Measurements from ENCODE around the gene TSPAN31. TPM values are rescaled to one million over a fixed set of nuclear protein-coding genes. Genes with fewer than 3 reads are reported as not detected.
"Not testable (repeated sequence)": the region's sequence is repeated elsewhere in the genome, so short reads cannot be mapped to it uniquely, and the experiment has no call there.

Gene TSPAN31
- polyA plus RNA-seq, 1 donor (not counting 4 experiments of a cell fraction or from before 2014, with no cell fraction given) = 47.7 TPM

DNA sequence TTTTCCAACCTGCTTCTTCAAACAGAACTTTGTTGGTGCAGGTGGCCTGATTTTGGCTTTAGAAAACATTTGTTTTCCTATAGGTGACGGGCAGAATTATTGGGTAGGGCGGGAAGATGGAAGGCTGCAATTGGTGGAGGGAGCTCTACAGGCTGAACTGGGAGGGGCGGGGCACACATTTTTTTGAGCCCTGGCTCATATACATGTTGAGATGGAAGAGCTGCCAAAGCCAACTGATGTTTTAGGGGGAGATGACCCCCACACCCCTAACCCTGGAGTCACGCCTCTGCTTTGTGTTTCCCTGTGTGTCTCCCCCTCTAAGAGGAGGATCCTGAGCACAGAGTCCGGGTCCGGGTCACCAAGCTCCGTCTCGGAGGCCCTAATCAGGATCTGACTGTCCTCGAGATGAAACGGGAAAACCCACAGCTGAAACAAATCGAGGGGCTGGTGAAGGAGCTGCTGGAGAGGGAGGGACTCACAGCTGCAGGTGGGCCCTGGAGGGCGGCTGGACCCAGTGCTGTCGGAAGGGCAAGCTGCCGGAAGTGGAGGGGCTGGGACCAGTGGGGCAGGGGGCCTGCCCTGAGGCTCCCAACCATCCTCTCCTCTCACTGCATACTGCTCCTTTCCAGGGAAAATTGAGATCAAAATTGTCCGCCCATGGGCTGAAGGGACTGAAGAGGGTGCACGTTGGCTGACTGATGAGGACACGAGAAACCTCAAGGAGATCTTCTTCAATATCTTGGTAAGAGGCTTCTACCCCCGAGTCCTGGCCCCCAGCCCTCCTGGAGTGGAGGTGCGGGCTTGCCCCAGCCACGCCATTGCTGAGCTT, 24.8 kb upstream of the TSPAN31 start:
- no peak for DNase-seq (ENCODE audit: low read depth, low spot score)
- no peaks in the 10 kb centered on the region for H3K9me1 ChIP-seq (ENCODE audit: control insufficient read depth, extremely low read depth, insufficient read depth, low read length)
- no peak for FAIRE-seq
- H2AFZ ChIP-seq (ENCODE audit: control insufficient read depth, low read length) = no peak overlapping the region
- dilution Hi-C loops (cut with MboI; ENCODE audit: extremely low pct_ligation_motif_present, low sequenced_read_pairs) = no loop called here
- no peaks in the 10 kb centered on the region for H3K27me3 ChIP-seq (ENCODE audit: control insufficient read depth, extremely low read depth, insufficient read depth, low read length)
- H3K4me1 ChIP-seq (ENCODE audit: control insufficient read depth, extremely low read depth, insufficient read depth, low read length) = no peaks in the 10 kb centered on the region
- peaks cover 5 to 16% of the 10 kb centered on the region in 2 experiments for H3K36me3 ChIP-seq (ENCODE audit: control insufficient read depth in 2 of 2, extremely low read depth in 1 of 2, insufficient read depth in 2 of 2, low read length in 2 of 2)
- H3K4me2 ChIP-seq (ENCODE audit: control insufficient read depth, extremely low read depth, insufficient read depth, low read depth, low read length) = no peak overlapping the region
- H3K27ac ChIP-seq (ENCODE audit: control insufficient read depth, insufficient read depth, low read length) = no peak overlapping the region
- H4K20me1 ChIP-seq (ENCODE audit: control insufficient read depth, extremely low read depth, insufficient read depth, low read length) = no peaks in the 10 kb centered on the region
- H3K79me2 ChIP-seq (ENCODE audit: control insufficient read depth, insufficient read depth, low read length) = no peaks in the 10 kb centered on the region
- no peak overlapping the region for H3K4me3 ChIP-seq (ENCODE audit: control insufficient read depth in 2 of 3, extremely low read depth in 1 of 3, insufficient read depth in 2 of 3, low read depth in 1 of 3, low read length in 3 of 3)
- no peaks in the 10 kb centered on the region for H3K9me3 ChIP-seq (ENCODE audit: control insufficient read depth, low read depth, low read length)
- no peak for TF ChIP-seq EZH2 (IDR thresholded peaks at IDR 0.05; ENCODE audit: low read length)
- TF ChIP-seq, protein P1, sequence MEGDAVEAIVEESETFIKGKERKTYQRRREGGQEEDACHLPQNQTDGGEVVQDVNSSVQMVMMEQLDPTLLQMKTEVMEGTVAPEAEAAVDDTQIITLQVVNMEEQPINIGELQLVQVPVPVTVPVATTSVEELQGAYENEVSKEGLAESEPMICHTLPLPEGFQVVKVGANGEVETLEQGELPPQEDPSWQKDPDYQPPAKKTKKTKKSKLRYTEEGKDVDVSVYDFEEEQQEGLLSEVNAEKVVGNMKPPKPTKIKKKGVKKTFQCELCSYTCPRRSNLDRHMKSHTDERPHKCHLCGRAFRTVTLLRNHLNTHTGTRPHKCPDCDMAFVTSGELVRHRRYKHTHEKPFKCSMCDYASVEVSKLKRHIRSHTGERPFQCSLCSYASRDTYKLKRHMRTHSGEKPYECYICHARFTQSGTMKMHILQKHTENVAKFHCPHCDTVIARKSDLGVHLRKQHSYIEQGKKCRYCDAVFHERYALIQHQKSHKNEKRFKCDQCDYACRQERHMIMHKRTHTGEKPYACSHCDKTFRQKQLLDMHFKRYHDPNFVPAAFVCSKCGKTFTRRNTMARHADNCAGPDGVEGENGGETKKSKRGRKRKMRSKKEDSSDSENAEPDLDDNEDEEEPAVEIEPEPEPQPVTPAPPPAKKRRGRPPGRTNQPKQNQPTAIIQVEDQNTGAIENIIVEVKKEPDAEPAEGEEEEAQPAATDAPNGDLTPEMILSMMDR (optimal IDR thresholded peaks at IDR 0.05 in 1 of 3, IDR thresholded peaks at IDR 0.05 in 1 of 3, conservative IDR thresholded peaks at IDR 0.05 in 1 of 3; ENCODE audit: extremely low read depth in 1 of 3, insufficient read depth in 2 of 3, low read length in 3 of 3) = no peak
- H3K9ac ChIP-seq (ENCODE audit: control insufficient read depth, extremely low read depth, insufficient read depth, low read length) = no peak overlapping the region

DNA sequence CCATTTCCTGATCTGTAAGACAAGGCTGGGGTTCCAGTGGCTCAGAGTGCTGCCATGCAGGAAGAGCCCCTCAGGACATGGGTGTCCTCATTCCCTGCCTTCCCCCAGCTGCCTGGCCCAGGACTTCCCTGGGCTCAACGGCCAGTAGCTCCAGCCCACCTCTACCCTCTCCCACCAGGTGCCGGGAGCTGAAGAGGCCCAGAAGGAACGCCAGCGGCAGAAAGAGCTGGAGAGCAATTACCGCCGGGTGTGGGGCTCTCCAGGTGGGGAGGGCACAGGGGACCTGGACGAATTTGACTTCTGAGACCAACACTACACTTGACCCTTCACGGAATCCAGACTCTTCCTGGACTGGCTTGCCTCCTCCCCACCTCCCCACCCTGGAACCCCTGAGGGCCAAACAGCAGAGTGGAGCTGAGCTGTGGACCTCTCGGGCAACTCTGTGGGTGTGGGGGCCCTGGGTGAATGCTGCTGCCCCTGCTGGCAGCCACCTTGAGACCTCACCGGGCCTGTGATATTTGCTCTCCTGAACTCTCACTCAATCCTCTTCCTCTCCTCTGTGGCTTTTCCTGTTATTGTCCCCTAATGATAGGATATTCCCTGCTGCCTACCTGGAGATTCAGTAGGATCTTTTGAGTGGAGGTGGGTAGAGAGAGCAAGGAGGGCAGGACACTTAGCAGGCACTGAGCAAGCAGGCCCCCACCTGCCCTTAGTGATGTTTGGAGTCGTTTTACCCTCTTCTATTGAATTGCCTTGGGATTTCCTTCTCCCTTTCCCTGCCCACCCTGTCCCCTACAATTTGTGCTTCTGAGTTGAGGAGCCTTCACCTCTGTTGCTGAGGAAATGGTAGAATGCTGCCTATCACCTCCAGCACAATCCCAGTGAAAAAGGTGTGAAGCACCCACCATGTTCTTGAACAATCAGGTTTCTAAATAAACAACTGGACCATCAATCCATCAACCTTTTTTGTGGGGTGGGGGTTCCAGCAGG, 23.9 kb upstream of the TSPAN31 start:
- H4K20me1 ChIP-seq (ENCODE audit: control insufficient read depth, extremely low read depth, insufficient read depth, low read length) = no peaks in the 10 kb centered on the region
- H3K4me2 ChIP-seq (ENCODE audit: control insufficient read depth, extremely low read depth, insufficient read depth, low read depth, low read length) = no peak overlapping the region
- peaks cover 5 to 16% of the 10 kb centered on the region in 2 experiments for H3K36me3 ChIP-seq (ENCODE audit: control insufficient read depth in 2 of 2, extremely low read depth in 1 of 2, insufficient read depth in 2 of 2, low read length in 2 of 2)
- H3K27me3 ChIP-seq (ENCODE audit: control insufficient read depth, extremely low read depth, insufficient read depth, low read length) = no peaks in the 10 kb centered on the region
- H3K9ac ChIP-seq (ENCODE audit: control insufficient read depth, extremely low read depth, insufficient read depth, low read length) = no peak overlapping the region
- no peak overlapping the region for H2AFZ ChIP-seq (ENCODE audit: control insufficient read depth, low read length)
- peaks cover 3% of the 10 kb centered on the region for H3K4me1 ChIP-seq (ENCODE audit: control insufficient read depth, extremely low read depth, insufficient read depth, low read length)
- no peak for FAIRE-seq
- dilution Hi-C loops (cut with MboI; ENCODE audit: extremely low pct_ligation_motif_present, low sequenced_read_pairs) = no loop called here
- H3K9me1 ChIP-seq (ENCODE audit: control insufficient read depth, extremely low read depth, insufficient read depth, low read length) = no peaks in the 10 kb centered on the region
- TF ChIP-seq, protein P1 (optimal IDR thresholded peaks at IDR 0.05 in 1 of 3, IDR thresholded peaks at IDR 0.05 in 1 of 3, conservative IDR thresholded peaks at IDR 0.05 in 1 of 3; ENCODE audit: extremely low read depth in 1 of 3, insufficient read depth in 2 of 3, low read length in 3 of 3) = no peak
- no peak for TF ChIP-seq EZH2 (IDR thresholded peaks at IDR 0.05; ENCODE audit: low read length)
- no peak overlapping the region for H3K4me3 ChIP-seq (ENCODE audit: control insufficient read depth in 2 of 3, extremely low read depth in 1 of 3, insufficient read depth in 2 of 3, low read depth in 1 of 3, low read length in 3 of 3)
- DNase-seq (ENCODE audit: low read depth, low spot score) = no peak
- H3K27ac ChIP-seq (ENCODE audit: control insufficient read depth, insufficient read depth, low read length) = no peak overlapping the region
- no peaks in the 10 kb centered on the region for H3K9me3 ChIP-seq (ENCODE audit: control insufficient read depth, low read depth, low read length)
- no peaks in the 10 kb centered on the region for H3K79me2 ChIP-seq (ENCODE audit: control insufficient read depth, insufficient read depth, low read length)

GRCh38 chr12:57721846-57722608, 22.8 kb upstream of the TSPAN31 start:
- H3K4me1 ChIP-seq (ENCODE audit: control insufficient read depth, extremely low read depth, insufficient read depth, low read length); DNase-seq (ENCODE audit: low read depth, low spot score); dilution Hi-C loops (cut with MboI; ENCODE audit: extremely low pct_ligation_motif_present, low sequenced_read_pairs); H4K20me1 ChIP-seq (ENCODE audit: control insufficient read depth, extremely low read depth, insufficient read depth, low read length); H3K9ac ChIP-seq (ENCODE audit: control insufficient read depth, extremely low read depth, insufficient read depth, low read length); H3K4me2 ChIP-seq (ENCODE audit: control insufficient read depth, extremely low read depth, insufficient read depth, low read depth, low read length); H3K4me3 ChIP-seq (ENCODE audit: control insufficient read depth in 2 of 3, extremely low read depth in 1 of 3, insufficient read depth in 2 of 3, low read depth in 1 of 3, low read length in 3 of 3); FAIRE-seq; H3K27me3 ChIP-seq (ENCODE audit: control insufficient read depth, extremely low read depth, insufficient read depth, low read length); H3K9me3 ChIP-seq (ENCODE audit: control insufficient read depth, low read depth, low read length); H2AFZ ChIP-seq (ENCODE audit: control insufficient read depth, low read length); H3K9me1 ChIP-seq (ENCODE audit: control insufficient read depth, extremely low read depth, insufficient read depth, low read length); H3K27ac ChIP-seq (ENCODE audit: control insufficient read depth, insufficient read depth, low read length); H3K79me2 ChIP-seq (ENCODE audit: control insufficient read depth, insufficient read depth, low read length): not testable (repeated sequence)
- peaks cover 5 to 14% of the 10 kb centered on the region in 2 experiments for H3K36me3 ChIP-seq (ENCODE audit: control insufficient read depth in 2 of 2, extremely low read depth in 1 of 2, insufficient read depth in 2 of 2, low read length in 2 of 2)

All from keratinocyte (primary cell).